Daoy (cell line): ENCODE results near the gene MMP8. TPM values are rescaled to one million over a fixed set of nuclear protein-coding genes. Genes with fewer than 3 reads are reported as not detected.

Source experiments
- total RNA-seq: library from RNA; depleted of rRNA; stranded (reverse); fragments of >200 nt; shearing (Covaris generic); gene quantifications from 2 replicates; pipeline ENCODE4 v1.2.3, GENCODE V29; 2014; rRNA removed

Gene MMP8
- total RNA-seq, 1 experiment from 2014 or later = not detected

Other genes starting within 250 kb of the MMP8 start
- gene MMP7, start 194.2 kb downstream of the MMP8 start, total RNA-seq = 4.7 and 5.9 TPM in 2 replicates
- gene MMP20, start 99.6 kb downstream of the MMP8 start, total RNA-seq = not detected in 2 replicates
- gene MMP27, start 19.2 kb downstream of the MMP8 start, total RNA-seq = not detected in 2 replicates
- not detected in 2 replicates for gene MMP10, start 55.7 kb upstream of the MMP8 start, total RNA-seq
- gene MMP1, start 73.2 kb upstream of the MMP8 start, total RNA-seq = 1.8 and 1.9 TPM in 2 replicates
- gene MMP3, start 118.7 kb upstream of the MMP8 start, total RNA-seq = 0.11 and 0.36 TPM in 2 replicates
- gene MMP12, start 150.0 kb upstream of the MMP8 start, total RNA-seq = 0.24 and 1.3 TPM in 2 replicates
- 0.17 TPM in 1 of 2 replicates, not detected in the other for gene MMP13, start 230.8 kb upstream of the MMP8 start, total RNA-seq